Glutamatergic neuron (in vitro differentiated cells): Measurements from ENCODE around the gene CACNA1G. TPM values are rescaled to one million over a fixed set of nuclear protein-coding genes. Genes with fewer than 3 reads are reported as not detected.

Experiments used
- DNase-seq: peaks from one replicate; pipeline ENCODE4 v3.0.0; 2022
- H3K27ac Mint-ChIP-seq: one replicate; pipeline ENCODE4 v1.8.0; 2020; ENCODE audit warnings: mild to moderate bottlenecking, mixed read lengths, inconsistent platforms; ENCODE audit not compliant: unreplicated experiment
- H3K27me3 Mint-ChIP-seq: one replicate; pipeline ENCODE4 v1.8.0; 2020; ENCODE audit warnings: mild to moderate bottlenecking, moderate library complexity, mixed read lengths, inconsistent platforms; ENCODE audit not compliant: unreplicated experiment
- H3K36me3 Mint-ChIP-seq: one replicate; pipeline ENCODE4 v1.8.0; 2020; ENCODE audit warnings: mild to moderate bottlenecking, mixed read lengths, inconsistent platforms; ENCODE audit not compliant: unreplicated experiment
- H3K4me1 Mint-ChIP-seq: one replicate; pipeline ENCODE4 v1.8.0; 2020; ENCODE audit warnings: mild to moderate bottlenecking, low read depth, mixed read lengths, inconsistent platforms; ENCODE audit not compliant: unreplicated experiment
- H3K4me3 Mint-ChIP-seq: one replicate; pipeline ENCODE4 v1.8.0; 2020; ENCODE audit warnings: mild to moderate bottlenecking, mixed read lengths, inconsistent platforms; ENCODE audit not compliant: unreplicated experiment
- H3K9me3 Mint-ChIP-seq: one replicate; pipeline ENCODE4 v1.8.0; 2020; ENCODE audit warnings: mild to moderate bottlenecking, moderate library complexity, mixed read lengths, inconsistent platforms; ENCODE audit not compliant: unreplicated experiment
- CTCF ChIP-seq: fragments of 200-600 bp; sonication (generic); IDR thresholded peaks from one replicate; pipeline ENCODE4 v1.5.0; 2021; ENCODE audit not compliant: partially characterized antibody, unreplicated experiment
- total RNA-seq: library from RNA; stranded (reverse); fragmentation: NEBNext Ultra II Directional; extraction: Animal tissue kit (Norgen Biotek cat#: 25700); gene quantifications from one replicate; pipeline ENCODE4 v1.2.1, GENCODE V29; 2021; ENCODE audit not compliant: unreplicated experiment

Gene CACNA1G
- total RNA-seq, 1 donor from 2014 or later: 2.2 TPM

GRCh38 chr17:50634224-50634914 lies 73.9 kb downstream of the CACNA1G start, which contains the start of gene ABCC3:
Gene ABCC3, plus strand, starts transcription at chr17:50634881. Its CDS starts 56 bp downstream, at chr17:50634937.
- peaks cover 31% of the 10 kb centered on the region for H3K27me3 Mint-ChIP-seq
- peaks cover 8% of the 10 kb centered on the region for H3K4me1 Mint-ChIP-seq
- H3K36me3 Mint-ChIP-seq: no peaks in the 10 kb centered on the region
- peaks cover 4% of the 10 kb centered on the region for H3K9me3 Mint-ChIP-seq
- DNase-seq: peak; percentile 29
- TF ChIP-seq CTCF: no peak
- peak within 1 kb of the TSS; percentile 45 for H3K27ac Mint-ChIP-seq
- H3K4me3 Mint-ChIP-seq: peak within 1 kb of the TSS; percentile 30

- TF ChIP-seq CTCF: no peak
- H3K36me3 Mint-ChIP-seq: no peaks in the 10 kb centered on the region
- H3K4me1 Mint-ChIP-seq: peaks cover 8% of the 10 kb centered on the region
- H3K4me3 Mint-ChIP-seq: no peak overlapping the region
- peak; percentile 27 for DNase-seq
- H3K27me3 Mint-ChIP-seq: peaks cover 31% of the 10 kb centered on the region
- no peak overlapping the region for H3K27ac Mint-ChIP-seq
- H3K9me3 Mint-ChIP-seq: peaks cover 5% of the 10 kb centered on the region
These were observed 74.6 kb downstream of the CACNA1G start for GRCh38 chr17:50634915-50635731.

- Mint-ChIP-seq H3K9me3 (peaks cover 5% of the 10 kb centered on the region), H3K27ac (no peak overlapping the region), H3K36me3 (no peaks in the 10 kb centered on the region), H3K27me3 (peaks cover 31% of the 10 kb centered on the region), H3K4me3 (no peak overlapping the region), H3K4me1 (peaks cover 8% of the 10 kb centered on the region)
- no peak for DNase-seq
- TF ChIP-seq CTCF: no peak
These were observed 75.1 kb downstream of the CACNA1G start for GRCh38 chr17:50635732-50635981.

- DNase-seq: no peak
- TF ChIP-seq CTCF: no peak
- Mint-ChIP-seq H3K36me3 (no peaks in the 10 kb centered on the region), H3K9me3 (peaks cover 5% of the 10 kb centered on the region), H3K4me3 (no peak overlapping the region), H3K4me1 (peaks cover 8% of the 10 kb centered on the region), H3K27ac (no peak overlapping the region), H3K27me3 (peaks cover 31% of the 10 kb centered on the region)
These were observed 75.7 kb downstream of the CACNA1G start for GRCh38 chr17:50635982-50636803.
